HG02642 (cell line): ENCODE results near the gene NXPH2.
"Not testable (repeated sequence)": the region's sequence is repeated elsewhere in the genome, so short reads cannot be mapped to it uniquely, and the experiment has no call there.

ENCODE experiments used
- ATAC-seq: cut with Tn5 transposase; IDR thresholded peaks from one replicate; pipeline ENCODE4 v1.9.1; 2021; ENCODE audit warnings: mild to moderate bottlenecking; ENCODE audit not compliant: unreplicated experiment, poor library complexity

NXPH2 gene

DNA sequence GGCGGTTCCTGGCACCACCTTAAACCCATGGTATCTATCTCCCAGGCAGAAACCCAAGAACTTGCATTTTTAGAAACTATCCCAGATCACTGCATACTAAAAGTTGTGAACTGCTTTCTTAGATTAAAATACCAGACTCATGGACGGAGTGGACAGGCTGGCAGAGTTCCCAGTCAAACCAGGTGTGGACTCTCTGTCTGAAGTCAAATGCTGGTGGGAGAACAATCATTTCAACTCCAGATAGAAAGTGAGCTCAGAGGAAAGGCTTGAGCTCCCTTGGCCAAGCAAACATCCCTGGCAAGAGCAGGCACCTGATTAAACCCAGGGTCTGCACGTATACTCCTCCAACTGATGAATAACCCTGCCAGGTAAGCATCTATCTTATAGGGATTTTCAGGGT, 19.5 kb downstream of the NXPH2 start:
- no peak for ATAC-seq

DNA sequence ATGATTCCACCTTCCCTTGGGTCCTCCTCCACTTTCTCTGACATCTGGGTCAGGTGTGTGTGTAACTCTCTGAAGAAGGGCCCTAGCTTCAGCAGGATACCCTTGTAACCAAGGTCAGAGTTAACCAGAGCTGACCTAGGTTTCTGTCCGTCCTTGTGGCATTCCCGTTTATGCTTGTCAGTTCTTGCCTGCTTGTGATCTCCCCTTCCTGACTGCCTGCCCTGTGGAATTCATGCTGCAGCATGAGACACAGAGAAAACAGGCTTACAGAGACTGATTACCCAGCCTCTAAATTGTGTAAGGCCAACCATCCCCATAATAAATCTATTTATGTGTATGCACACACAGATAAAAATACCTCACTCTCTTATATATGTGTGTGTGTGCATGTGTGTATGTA, 22.8 kb downstream of the NXPH2 start:
- no peak for ATAC-seq

DNA sequence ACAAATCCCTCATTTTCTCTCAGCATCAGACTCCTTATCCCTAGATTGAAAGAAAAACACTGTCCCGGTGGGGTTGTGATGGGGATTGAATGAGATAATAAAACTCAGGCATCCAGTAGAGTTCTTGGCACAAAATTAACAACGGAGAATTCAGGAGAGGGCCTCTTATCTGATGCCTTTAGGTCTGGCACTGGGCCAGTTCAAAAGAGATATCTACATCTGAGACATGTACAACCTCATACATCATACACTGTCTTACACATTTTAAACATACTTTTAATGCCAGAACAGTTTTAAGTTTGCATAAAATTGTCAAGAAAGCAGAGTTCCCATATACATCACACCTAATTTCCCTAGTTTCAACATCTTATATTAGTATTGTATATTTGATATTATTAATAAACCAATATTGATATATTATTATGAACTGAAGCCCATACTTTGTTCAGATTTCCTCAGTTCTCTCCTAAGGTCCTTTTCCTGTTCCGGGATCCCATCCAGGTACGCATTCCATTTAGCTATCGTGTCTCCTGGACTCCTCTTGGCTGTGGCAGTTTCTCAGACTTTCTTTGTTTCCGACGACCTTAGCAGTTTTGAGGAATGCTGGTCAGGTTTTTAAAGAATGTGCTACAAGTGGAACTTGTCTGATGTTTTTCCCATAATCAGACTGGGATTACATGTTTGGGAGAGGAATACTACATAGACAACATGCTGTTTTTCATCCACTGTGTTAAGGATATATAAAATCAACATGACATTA, 27.8 kb downstream of the NXPH2 start:
- no peak for ATAC-seq

DNA sequence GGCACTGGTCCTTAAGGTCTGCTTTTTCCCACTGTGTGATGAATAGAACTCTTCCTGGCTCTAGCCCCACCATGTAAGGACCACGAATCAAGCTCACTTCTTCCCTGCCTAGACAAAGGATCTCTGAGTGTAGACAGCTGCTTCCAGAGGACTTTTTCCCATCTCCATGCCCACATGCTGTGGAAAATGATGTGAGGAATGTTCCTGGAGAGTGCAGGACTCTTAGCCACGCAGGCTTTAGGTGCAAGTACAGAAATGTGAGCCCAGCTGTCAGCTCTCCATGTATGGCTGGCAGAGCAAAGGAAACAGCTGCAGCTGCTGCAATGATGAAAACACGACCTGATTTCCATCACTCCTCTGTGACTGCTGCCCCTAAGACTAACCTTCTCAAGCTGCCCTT, 35.5 kb downstream of the NXPH2 start:
- no peak for ATAC-seq

DNA sequence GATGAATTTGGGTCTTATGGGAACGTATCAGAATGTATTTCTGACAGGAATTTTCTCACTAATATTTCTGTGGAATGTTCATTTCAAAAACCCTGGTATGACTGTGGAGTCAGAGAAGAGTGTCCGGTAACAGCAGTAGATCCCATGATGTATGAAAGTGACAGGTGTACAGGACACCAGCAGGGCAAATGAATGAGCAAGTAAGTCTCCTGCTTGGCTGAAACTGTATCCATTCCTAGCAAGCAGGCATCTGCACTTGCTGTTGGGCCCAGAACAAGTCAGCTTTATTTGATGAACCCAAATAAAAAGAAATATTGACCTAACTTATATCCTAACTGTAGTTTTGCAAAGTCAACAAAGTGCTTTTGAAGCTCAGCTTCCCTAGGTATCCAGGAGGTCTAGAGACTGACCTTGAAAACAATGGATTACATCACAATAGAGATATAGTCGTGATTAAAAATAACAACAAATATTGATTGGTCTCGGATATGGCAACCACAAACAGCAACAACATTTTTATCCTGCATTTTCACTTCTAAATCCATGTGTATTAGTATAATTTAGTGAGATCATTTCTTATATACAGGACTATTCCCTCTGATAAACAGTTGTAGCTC, 37.6 kb downstream of the NXPH2 start:
- ATAC-seq, result no peak

DNA sequence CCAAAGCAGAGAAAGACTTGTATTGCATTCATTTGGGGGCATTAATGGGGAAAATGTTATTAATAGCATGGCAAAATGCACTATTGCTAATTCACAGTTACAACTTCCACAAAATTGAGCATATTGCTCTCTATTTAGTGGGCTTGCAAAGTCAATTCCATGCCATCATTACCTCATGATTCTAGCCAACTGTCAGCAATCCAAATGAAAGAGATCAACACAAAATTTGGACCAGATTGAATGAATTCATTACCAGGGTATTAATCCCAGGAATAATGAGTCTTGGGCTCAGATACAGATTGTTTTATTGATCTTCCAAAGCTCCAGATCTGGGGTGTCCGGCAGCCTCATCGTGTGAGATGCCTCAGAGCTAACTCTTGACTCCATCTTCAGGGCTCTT, 38.3 kb downstream of the NXPH2 start:
- no peak for ATAC-seq

DNA sequence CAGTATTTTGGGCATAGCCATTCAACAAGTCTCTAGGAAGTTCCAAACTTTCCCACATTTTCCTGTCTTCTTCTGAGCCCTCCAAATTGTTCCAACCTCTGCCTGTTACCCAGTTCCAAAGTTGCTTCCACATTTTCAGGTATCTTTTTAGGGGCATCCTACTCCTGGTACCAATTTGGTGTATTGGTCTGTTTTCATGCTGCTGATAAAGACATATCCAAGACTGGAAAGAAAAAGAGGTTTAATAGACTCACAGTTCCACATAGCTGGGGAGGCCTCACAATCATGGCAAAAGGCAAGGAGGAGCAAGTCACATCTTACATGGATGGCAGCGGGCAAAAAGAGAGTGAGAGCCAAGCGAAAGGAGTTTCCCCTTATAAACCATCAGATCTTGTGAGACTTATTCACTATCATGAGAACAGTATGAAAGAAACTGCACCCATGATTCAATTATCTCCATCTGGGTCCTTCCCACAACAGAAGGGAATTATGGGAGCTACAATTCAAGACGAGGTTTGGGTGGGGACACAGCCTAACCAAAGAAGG, 43.1 kb downstream of the NXPH2 start:
- not testable (repeated sequence) for ATAC-seq

DNA sequence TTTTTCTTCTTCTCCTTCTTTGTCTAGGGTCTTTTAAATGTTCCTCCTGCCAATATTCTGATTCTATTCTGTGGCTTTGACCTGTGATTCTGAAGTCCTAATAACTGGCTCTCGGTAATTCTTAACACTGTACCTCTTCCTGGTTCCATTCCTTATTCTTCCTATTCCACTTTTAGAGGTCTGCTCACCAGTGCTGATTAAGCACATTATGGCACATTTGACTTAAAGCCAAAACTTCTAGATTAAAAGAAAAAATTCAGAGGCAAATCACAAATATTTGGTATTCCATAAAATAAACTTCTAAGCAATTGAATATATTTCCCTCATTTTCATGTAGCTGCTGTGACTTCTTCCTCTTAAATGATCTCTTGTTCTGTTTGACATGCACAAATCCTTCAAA, 47.5 kb downstream of the NXPH2 start:
- no peak for ATAC-seq

DNA sequence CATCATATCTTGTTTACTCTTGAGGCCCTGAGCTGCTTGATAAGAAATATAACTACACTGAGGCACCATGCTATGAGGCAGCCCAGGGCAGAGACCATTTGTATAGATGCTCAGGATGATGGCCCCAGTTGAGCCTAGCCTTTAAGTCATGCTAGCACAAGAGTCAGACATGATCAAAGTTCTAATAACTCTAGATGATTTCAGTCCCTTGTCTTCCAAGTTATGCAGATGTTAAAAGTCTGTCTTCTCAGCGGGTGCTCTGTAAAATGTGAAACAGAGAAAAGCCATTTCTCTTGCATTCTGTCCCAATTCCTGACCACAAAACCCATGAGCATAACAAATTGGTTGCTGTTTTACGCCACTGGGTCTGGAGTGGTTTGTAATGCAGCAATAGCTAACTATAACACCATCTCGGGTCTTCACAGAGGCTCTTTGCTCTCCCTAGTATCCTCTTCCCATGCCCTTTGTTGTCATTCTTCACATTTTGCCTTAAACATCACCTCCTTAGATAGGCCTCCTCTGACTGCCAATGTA, 49.6 kb downstream of the NXPH2 start:
- peak; percentile 61 for ATAC-seq

DNA sequence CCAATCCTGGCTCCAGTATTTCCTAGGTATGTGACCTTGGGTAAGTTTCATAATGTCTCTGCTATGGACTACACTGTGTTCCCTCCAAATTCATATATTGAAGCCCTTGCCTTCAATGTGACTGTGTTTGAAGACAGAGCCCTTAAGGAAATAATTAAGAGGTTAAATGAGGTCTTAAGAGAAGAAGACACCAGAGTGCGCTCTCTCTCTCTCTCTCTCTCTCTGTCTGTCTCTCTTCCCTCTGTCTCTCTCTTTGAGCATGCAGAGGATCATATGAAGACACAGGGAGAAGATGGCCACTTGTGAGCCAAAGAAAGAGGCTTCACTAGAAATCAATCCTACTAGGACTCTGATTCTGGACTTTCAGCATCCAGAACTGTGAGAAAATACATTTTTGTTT, 52.2 kb downstream of the NXPH2 start:
- ATAC-seq, result no peak

DNA sequence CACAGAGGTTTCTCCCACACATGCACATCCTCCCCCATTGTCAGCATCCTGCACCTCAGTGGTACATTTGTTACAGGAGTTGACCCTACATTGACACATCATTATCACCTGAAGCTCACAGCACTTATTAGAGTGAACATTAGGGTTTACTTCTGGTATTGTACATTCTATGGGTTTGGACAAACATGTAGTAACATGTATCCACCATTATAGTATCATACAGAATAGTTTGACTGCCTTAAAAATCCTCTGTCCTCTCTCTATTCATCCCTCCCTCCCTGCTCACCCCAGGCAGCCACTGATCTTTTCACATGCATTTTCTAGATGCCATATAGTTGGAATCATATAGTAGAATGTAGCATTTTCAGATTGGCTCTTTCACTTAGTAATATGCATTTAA, 53.5 kb downstream of the NXPH2 start:
- no peak for ATAC-seq

DNA sequence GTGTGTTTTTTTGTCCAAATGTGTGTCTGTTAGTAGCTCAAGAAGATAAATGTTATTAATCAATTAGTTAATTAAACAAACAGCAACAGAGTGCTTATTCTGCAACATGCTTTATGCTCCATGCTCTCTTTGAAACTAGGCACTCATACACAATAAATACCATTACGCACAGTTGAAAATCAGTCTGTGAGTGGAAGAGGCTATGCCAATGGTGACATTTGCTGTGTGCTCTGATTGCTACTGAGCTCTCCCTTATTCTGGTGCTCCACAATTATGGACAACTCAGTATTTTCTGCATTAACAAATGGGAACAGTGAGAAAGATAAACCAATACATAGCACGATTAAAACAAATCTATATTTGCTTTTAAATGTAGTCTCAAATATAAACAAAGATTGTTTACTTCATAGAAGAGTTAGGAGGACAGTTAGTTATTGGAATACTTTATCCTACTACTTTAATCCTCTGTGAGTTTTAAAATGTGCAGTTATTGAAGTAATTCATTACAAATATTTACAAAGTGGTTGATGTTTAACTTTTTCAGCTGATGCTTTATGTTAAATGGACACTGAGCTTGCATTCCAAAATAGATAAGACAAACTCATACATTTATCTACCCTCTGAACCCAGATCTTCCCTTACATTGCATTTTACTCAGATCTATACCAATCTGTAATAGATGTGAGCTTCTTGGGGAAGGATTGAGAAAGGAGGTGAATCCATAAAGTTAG, 55.3 kb downstream of the NXPH2 start:
- ATAC-seq, result no peak

DNA sequence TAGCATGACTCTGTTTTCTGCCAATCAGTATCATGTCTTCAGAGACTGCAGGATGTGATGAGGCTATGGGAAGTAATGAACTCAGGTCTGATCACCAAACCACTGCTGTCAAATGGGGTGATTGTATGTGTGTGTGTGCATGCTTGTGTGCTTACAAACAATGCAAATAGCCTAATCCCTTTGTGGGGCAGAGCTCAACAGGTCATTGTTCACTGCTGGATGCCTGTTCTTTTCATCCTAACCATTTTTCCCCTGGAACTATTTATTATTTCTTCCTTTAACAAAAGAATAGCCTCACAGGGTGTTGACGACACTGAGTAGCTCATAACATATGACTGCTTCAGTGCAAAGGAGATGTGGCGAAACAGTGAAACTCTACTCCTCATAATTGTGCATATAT, 55.9 kb downstream of the NXPH2 start:
- no peak for ATAC-seq

DNA sequence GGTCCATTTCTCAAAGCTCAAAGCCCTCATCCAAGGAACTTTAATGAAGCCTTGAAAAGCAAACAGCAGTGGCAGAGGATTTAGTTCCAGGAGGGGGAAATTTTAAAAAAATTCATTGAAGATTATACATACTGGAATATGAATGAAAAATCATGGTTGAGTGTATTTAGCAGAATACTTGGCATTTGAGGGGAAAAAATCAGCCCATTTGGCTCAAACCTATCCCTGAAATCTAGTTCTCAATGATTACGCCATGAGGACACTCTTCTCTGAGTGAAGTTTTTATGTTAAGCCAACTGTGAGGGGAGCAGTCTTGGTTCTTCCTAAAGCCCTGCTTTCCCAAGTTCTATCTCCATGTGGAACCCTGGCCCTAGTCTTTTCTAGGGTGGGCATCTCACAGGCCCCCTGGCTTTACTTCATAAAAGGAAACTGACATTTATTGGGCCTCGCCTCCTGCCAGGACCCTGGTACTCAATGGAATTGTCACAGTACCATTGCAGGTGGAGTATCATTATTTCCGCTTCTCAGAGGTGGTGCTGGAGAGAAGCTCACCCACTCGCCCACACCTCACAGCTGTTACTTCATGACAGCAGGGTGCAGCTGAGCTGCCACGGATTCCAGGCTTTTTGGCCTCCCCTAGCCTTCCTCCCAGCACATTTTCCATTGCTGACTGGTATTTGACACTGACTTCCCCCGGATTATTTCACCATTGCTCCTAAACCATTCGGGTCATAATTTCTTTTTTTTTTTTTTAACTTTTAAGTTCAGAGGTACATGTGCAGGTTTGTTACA, 56.8 kb downstream of the NXPH2 start:
- no peak for ATAC-seq

DNA sequence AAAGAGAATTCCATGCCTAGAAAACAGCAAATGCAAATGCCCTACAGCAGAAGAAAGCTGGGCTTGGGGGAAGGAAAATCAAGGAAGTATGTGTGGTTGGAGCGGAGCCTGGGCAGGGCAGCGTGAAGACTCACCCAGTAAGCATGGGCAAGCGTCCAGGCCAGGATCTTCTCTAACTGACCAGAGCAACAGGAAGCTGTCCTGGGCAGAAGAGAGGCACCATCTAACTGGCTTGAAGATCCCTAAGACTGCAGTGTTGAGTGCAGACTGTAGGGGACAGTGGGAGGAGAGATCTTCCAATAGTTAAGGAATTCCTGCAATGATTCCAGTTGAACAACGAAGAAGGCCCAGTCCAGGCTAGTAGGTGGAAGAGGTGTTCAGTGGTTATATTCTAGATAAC, 57.9 kb downstream of the NXPH2 start:
- no peak for ATAC-seq

DNA sequence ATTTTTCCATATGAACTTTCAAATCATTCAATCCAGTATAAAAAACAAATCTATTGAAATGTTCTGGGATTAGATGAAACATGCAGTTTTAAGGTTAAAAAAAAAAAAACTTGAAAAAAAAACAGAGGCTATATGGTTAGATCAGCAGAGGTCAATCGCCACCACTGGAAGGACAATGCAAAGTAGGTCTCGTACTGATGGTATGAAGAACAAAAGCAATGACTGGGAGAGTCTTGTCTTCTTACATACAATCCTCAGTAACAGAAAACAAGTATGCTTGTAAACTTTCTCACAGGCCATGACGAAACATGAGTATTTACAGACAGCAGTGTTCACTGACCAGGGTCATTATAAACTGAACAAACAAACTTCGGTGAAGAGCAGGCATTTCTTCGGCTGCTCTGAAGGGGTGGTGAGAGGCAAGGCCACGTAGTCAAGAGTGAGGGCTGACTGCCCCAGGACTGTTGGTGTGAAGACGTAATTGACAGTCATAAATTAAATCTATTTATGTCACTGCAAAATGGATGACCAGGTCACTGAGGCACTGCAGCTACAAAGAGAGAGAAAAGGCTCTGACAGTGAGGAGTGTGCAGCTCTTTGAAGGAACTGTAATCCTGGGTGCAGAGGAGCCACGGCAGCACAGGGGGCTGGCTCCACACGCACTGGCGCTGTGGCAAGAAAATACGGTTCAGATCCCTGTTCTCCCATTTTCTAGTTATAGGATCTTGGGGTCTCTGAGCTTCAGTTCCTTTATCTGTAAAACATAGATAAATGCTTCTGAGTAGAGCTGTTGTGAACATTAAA, 60.0 kb downstream of the NXPH2 start:
- no peak for ATAC-seq

DNA sequence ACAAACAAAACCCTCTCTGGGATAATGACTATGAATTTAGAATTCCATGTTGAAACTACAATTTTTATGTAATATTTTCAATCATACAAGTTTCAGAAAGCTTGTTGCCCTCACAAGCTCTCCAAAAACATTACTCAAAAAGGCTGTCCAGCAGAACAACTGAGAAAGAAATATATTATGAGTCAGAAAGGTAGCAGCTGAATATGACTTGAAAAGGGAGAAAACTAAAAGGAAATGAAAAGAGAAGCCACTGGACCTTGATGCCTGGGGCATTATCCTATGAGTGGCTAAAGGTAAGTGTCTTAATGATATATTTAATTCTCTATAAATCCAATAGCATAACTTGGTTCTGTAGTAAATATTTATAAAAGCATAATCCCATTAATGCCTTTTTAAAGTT, 61.8 kb downstream of the NXPH2 start:
- ATAC-seq, result no peak

DNA sequence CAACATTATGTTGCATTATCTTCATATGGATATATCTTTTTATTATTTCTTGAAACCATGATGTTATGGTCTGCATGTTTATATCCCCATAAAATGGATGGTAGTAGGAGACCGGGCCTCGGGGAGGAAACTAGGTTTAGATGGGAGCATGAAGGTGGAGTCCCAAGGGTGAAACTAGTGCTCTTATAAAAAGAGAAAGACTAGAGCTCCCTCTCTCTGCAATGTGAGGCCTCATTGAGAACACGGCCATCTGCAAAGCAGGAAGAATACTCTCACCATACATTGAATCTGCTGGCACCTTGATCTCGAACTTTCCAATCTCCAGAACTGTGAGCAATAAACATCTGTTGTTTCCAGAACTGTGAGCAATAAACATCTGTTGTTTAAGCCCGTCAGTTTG, 64.0 kb downstream of the NXPH2 start:
- ATAC-seq, result no peak

DNA sequence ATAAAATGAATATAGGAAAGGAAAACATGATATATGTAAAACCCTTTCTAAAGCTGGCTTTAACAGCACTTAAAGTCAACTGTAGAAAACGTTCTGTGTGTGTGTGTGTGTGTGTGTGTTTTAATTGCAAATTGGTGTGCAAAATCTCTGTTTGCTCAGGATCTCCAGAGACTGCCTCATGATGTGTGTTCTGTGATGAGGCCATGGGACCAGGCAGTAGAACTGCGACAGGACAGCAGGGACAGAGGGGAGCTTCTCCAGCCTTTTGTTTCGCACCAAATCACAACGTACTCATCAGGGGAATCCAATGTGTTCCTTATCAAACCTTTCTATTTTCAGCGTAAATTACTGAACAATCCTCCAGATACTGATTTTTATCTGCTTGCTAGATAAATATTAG, 66.7 kb downstream of the NXPH2 start:
- ATAC-seq, result no peak
